Smooth muscle cell (in vitro differentiated cells): ENCODE results near the gene FGD4. TPM values are rescaled to one million over a fixed set of nuclear protein-coding genes. Genes with fewer than 3 reads are reported as not detected.

Source experiments
- DNase-seq: peaks from one replicate; lab custom pipeline; 2025; ENCODE audit not compliant: unreplicated experiment; lab: John Stamatoyannopoulos, UW
- H2AFZ ChIP-seq: fragments of 200-600 bp; sonication (generic); 2 replicates; pipeline ENCODE4 v1.6.0; 2016; ENCODE audit warnings: antibody characterized with exemption, low read depth, mild to moderate bottlenecking
- H3F3A ChIP-seq: fragments of 200-600 bp; sonication (generic); 2 replicates; pipeline ENCODE4 v1.6.0; 2017; ENCODE audit warnings: antibody characterized with exemption, low read depth
- H3K27ac ChIP-seq: fragments of 200-600 bp; sonication (generic); 2 replicates; pipeline ENCODE4 v1.5.1; 2016; ENCODE audit warnings: low read depth, mild to moderate bottlenecking
- H3K27me3 ChIP-seq: fragments of 200-600 bp; sonication (generic); 2 replicates; pipeline ENCODE4 v1.6.1; 2016; ENCODE audit warnings: low read depth, mild to moderate bottlenecking
- H3K36me3 ChIP-seq: fragments of 200-600 bp; sonication (generic); 2 replicates; pipeline ENCODE4 v1.5.1; 2016; ENCODE audit warnings: low read depth
- H3K4me1 ChIP-seq: fragments of 200-600 bp; sonication (generic); 2 replicates; pipeline ENCODE4 v1.5.1; 2016; ENCODE audit warnings: low read depth
- H3K4me2 ChIP-seq: fragments of 200-600 bp; sonication (generic); 2 replicates; pipeline ENCODE4 v1.6.0; 2016; ENCODE audit warnings: mild to moderate bottlenecking
- H3K4me3 ChIP-seq: fragments of 200-600 bp; sonication (generic); 2 replicates; pipeline ENCODE4 v1.5.1; 2016; ENCODE audit warnings: mild to moderate bottlenecking
- H3K79me2 ChIP-seq: fragments of 200-600 bp; sonication (generic); 2 replicates; pipeline ENCODE4 v1.6.0; 2016; ENCODE audit warnings: low read depth, mild to moderate bottlenecking
- H3K9ac ChIP-seq: fragments of 200-600 bp; sonication (generic); 2 replicates; pipeline ENCODE4 v1.6.0; 2016; ENCODE audit warnings: low read depth
- H3K9me3 ChIP-seq: fragments of 200-600 bp; sonication (generic); replicated peaks from 2 replicates; pipeline ENCODE4 v1.5.1; 2016; ENCODE audit warnings: low read depth
- H4K20me1 ChIP-seq: fragments of 200-600 bp; sonication (generic); 2 replicates; pipeline ENCODE4 v1.6.0; 2016; ENCODE audit warnings: low read depth
- WGBS: methylation state at CpG from one replicate; pipeline ENCODE4 v1.1.7; 2016; ENCODE audit warnings: low lambda C conversion rate; 5-methylcytosine and 5-hydroxymethylcytosine counted together
- polyA plus RNA-seq: library from polyadenylated mRNA; unstranded; fragments of >200 nt; fragmentation: Nextera tagmentation; extraction: Ambion mirVana; gene quantifications from 2 replicates; pipeline ENCODE4 v1.2.1, GENCODE V29; 2016
- total RNA-seq: library from RNA; depleted of rRNA; stranded (reverse); fragments of >200 nt; gene quantifications from 2 replicates; pipeline ENCODE4 v1.2.3, GENCODE V29; 2014
- TF ChIP-seq, protein P1 (sequence below): fragments of 200-600 bp; sonication (generic); IDR thresholded peaks from 2 replicates; pipeline ENCODE4 v1.5.1; 2017; ENCODE audit warnings: borderline replicate concordance, mild to moderate bottlenecking, antibody characterized with exemption; ENCODE audit not compliant: insufficient read depth, poor library complexity, severe bottlenecking

Gene FGD4
- total and polyA plus RNA-seq, 2 experiments from 2014 or later: 0.42 to 5.8 TPM

DNA sequence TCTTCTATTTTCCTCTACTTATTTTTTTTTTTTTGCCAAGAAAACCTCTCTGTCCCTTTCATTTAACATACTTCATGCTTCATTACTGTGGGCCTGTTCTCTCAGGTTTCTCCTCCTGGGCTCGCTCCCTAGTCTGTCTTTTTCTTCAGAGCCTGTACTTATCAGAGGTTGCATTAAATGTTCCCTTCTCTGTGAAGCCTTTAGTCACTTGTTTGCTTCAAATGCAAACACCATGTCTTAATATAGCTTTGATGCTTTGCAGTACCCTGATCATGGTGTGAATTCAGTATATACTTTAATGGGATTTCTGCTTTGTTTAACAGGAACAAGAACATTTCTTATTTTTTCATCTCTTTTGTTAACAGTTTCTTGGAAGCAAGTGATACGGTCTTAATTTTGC, 207.1 kb downstream of the FGD4 start:
- H3K4me2 ChIP-seq: no peak overlapping the region
- H3K79me2 ChIP-seq: no peaks in the 10 kb centered on the region
- 81% methylated on average over 2 of the region's 2 CpGs for WGBS
- no peaks in the 10 kb centered on the region for H4K20me1 ChIP-seq
- TF ChIP-seq, protein P1, sequence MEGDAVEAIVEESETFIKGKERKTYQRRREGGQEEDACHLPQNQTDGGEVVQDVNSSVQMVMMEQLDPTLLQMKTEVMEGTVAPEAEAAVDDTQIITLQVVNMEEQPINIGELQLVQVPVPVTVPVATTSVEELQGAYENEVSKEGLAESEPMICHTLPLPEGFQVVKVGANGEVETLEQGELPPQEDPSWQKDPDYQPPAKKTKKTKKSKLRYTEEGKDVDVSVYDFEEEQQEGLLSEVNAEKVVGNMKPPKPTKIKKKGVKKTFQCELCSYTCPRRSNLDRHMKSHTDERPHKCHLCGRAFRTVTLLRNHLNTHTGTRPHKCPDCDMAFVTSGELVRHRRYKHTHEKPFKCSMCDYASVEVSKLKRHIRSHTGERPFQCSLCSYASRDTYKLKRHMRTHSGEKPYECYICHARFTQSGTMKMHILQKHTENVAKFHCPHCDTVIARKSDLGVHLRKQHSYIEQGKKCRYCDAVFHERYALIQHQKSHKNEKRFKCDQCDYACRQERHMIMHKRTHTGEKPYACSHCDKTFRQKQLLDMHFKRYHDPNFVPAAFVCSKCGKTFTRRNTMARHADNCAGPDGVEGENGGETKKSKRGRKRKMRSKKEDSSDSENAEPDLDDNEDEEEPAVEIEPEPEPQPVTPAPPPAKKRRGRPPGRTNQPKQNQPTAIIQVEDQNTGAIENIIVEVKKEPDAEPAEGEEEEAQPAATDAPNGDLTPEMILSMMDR: no peak
- no peak overlapping the region for H3K4me3 ChIP-seq
- no peaks in the 10 kb centered on the region for H3F3A ChIP-seq
- no peaks in the 10 kb centered on the region for H3K27me3 ChIP-seq
- H3K9ac ChIP-seq: no peak overlapping the region
- no peak overlapping the region for H3K27ac ChIP-seq
- H3K36me3 ChIP-seq: no peaks in the 10 kb centered on the region
- H2AFZ ChIP-seq: no peak overlapping the region
- H3K9me3 ChIP-seq: no peaks in the 10 kb centered on the region
- DNase-seq: no peak
- H3K4me1 ChIP-seq: no peaks in the 10 kb centered on the region

DNA sequence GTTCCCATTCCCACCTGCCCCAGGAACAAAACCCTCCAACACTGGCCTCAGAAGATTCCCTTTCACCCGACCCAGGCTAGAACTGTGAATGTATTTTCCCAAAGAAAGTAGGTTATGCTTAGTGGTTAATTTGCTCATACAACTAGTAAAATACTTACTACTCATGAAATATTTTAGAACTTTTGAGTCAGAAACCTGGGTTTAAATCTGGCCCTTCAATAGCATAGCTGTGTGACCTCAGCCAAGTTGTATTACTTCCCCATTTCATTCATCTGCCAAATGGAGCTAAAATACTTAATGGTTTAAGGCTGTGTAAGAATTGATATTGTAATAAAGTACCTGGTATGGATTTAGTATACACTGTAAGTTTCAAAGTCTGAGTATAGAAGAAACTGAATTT, 210.6 kb downstream of the FGD4 start:
- Histone ChIP-seq H3K79me2 (no peaks in the 10 kb centered on the region), H3K36me3 (no peaks in the 10 kb centered on the region), H2AFZ (no peak overlapping the region), H3K4me1 (no peaks in the 10 kb centered on the region), H3K4me3 (no peak overlapping the region), H4K20me1 (no peaks in the 10 kb centered on the region), H3K9ac (no peak overlapping the region), H3K9me3 (no peaks in the 10 kb centered on the region), H3K27me3 (no peaks in the 10 kb centered on the region), H3K4me2 (no peak overlapping the region), H3K27ac (no peak overlapping the region), H3F3A (no peaks in the 10 kb centered on the region)
- no peak for DNase-seq
- TF ChIP-seq, protein P1: no peak
- 89% methylated on average over 1 of the region's 1 CpG for WGBS

DNA sequence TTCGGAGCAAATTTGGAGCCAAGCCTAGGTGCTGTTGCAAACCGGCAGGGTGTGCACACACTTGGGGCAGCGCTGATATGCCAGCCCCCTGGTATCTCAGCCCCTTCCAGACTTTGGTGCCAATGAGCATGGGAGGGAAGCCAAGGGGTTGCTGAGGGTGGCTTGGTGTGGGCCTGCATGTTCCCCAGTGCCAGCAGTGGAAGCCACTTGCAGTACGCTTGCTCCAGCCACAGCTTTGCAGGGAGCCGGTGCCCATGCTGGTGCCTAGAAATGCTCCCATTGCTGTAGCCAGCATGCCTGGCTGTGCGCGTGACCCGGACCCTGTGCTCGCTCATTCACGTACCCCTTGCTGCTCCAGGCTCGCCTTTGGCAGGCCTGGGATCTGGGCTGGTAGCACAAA, 212.6 kb downstream of the FGD4 start:
- Histone ChIP-seq H3K27me3 (no peaks in the 10 kb centered on the region), H3K4me1 (no peaks in the 10 kb centered on the region), H3K79me2 (no peaks in the 10 kb centered on the region), H4K20me1 (no peaks in the 10 kb centered on the region), H3K27ac (peak overlapping the region; percentile 82), H3K36me3 (no peaks in the 10 kb centered on the region), H3F3A (no peaks in the 10 kb centered on the region), H3K9me3 (no peaks in the 10 kb centered on the region), H3K9ac (no peak overlapping the region), H2AFZ (no peak overlapping the region), H3K4me3 (no peak overlapping the region), H3K4me2 (no peak overlapping the region)
- no peak for DNase-seq
- TF ChIP-seq, protein P1: no peak
- WGBS: 98% methylated on average over 11 of the region's 11 CpGs

- H4K20me1 ChIP-seq: no peaks in the 10 kb centered on the region
- peak overlapping the region; percentile 12 for H3K9ac ChIP-seq
- TF ChIP-seq, protein P1: no peak
- H3K36me3 ChIP-seq: no peaks in the 10 kb centered on the region
- H3K27me3 ChIP-seq: no peaks in the 10 kb centered on the region
- no peak overlapping the region for H3K4me3 ChIP-seq
- H3K9me3 ChIP-seq: no peaks in the 10 kb centered on the region
- no peak overlapping the region for H2AFZ ChIP-seq
- no peak for DNase-seq
- 65% methylated on average over 3 of the region's 3 CpGs for WGBS
- H3K4me1 ChIP-seq: no peaks in the 10 kb centered on the region
- H3F3A ChIP-seq: no peaks in the 10 kb centered on the region
- peak overlapping the region; percentile 82 for H3K27ac ChIP-seq
- no peaks in the 10 kb centered on the region for H3K79me2 ChIP-seq
- H3K4me2 ChIP-seq: no peak overlapping the region
Measured at GRCh38 chr12:32612658-32613614, 213.6 kb downstream of the FGD4 start.
